Medulla oblongata (tissue), 1 donor: ENCODE results near the gene MCAM.

Source experiments
- DNase-seq: peaks from one replicate; pipeline ENCODE4 v3.0.0-alpha.2; 2015; ENCODE audit errors: extremely low spot score

Gene MCAM

GRCh38 chr11:119316729-119317591 is at the start of gene MCAM:
TSS of gene MCAM (minus strand) at chr11:119317130. CDS start at chr11:119317101, 29 bp downstream.
- peak; percentile 30 for DNase-seq

GRCh38 chr11:119365071-119365591 is 48.2 kb upstream of the MCAM start:
- no peak for DNase-seq

GRCh38 chr11:119363851-119364590 is 47.1 kb upstream of the MCAM start:
- DNase-seq: peak; percentile 81

- no peak for DNase-seq
Measured at GRCh38 chr11:119363081-119363850, 46.3 kb upstream of the MCAM start.

- DNase-seq: no peak
Measured at GRCh38 chr11:119362741-119363080, 45.8 kb upstream of the MCAM start.

GRCh38 chr11:119361941-119362725 is 45.2 kb upstream of the MCAM start:
- DNase-seq: peak; percentile 63

- DNase-seq: peak; percentile 54
Measured at GRCh38 chr11:119361056-119361787, 44.3 kb upstream of the MCAM start.

GRCh38 chr11:119359365-119360214 is 42.7 kb upstream of the MCAM start:
- DNase-seq: peak; percentile 54

GRCh38 chr11:119357074-119357473 is 40.1 kb upstream of the MCAM start:
- DNase-seq: no peak

- DNase-seq: no peak
Measured at GRCh38 chr11:119356349-119357031, 39.6 kb upstream of the MCAM start.

GRCh38 chr11:119355091-119355843 is 38.3 kb upstream of the MCAM start:
- DNase-seq: no peak

- peak; percentile 81 for DNase-seq
Measured at GRCh38 chr11:119352857-119353260, 35.9 kb upstream of the MCAM start.

- no peak for DNase-seq
Measured at GRCh38 chr11:119351232-119351631, 34.3 kb upstream of the MCAM start.

GRCh38 chr11:119350302-119350701 is 33.4 kb upstream of the MCAM start:
- DNase-seq: no peak

GRCh38 chr11:119347940-119348605 is 31.1 kb upstream of the MCAM start:
- no peak for DNase-seq

GRCh38 chr11:119347242-119347641 is 30.3 kb upstream of the MCAM start:
- no peak for DNase-seq

- DNase-seq: no peak
Measured at GRCh38 chr11:119346605-119347004, 29.7 kb upstream of the MCAM start, which contains the start of gene MFRP. TSS of gene MFRP (minus strand) at chr11:119346705. CDS start at chr11:119346513, 192 bp downstream.
